ENCODE measurements around the gene OBSL1.

The OBSL1 gene

GRCh38 chr2:219548990-219549389, 22.3 kb downstream of the OBSL1 start:
- no peak for DNase-seq

- no peak for DNase-seq
These were observed 23.7 kb downstream of the OBSL1 start for GRCh38 chr2:219547621-219548020.

- DNase-seq, result no peak
These were observed 25.4 kb downstream of the OBSL1 start for GRCh38 chr2:219545943-219546352.

DNA sequence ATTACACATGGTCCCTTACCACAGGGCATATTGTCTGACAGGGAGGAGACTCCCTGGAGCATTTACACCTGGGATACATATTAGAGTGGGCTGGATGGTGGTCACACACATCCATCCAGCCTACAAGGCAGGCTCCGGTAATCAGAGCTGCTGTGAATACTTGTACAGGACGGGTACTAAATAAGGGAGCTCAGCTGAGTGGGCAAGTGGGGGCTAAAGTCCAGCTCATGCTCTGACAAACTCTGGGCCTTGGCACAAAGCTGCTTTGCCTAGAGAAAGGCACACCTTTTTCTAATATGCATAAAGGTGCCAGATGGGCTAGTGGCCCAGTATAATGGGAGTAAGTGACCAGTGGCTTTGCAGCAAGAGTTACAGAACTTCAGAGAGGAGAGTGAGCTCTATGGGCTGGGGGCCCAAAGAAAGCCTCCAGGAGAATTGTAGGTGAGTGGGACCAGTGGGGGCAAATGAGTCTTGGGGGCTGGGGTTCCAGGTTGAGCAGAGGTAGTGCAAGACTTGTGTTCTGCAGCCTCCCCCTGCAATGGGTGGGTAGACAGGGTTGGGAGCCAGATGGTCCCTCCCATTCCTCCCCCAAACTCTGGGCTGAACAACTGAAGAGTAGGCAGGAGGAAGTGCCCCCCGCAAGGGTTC, 25.9 kb downstream of the OBSL1 start:
- no peak for DNase-seq

GRCh38 chr2:219544567-219544966, 26.8 kb downstream of the OBSL1 start:
- DNase-seq, result no peak

GRCh38 chr2:219543596-219544358, 27.6 kb downstream of the OBSL1 start, which contains the start of the genes CHPF and TMEM198:
Gene CHPF, minus strand, starts transcription at chr2:219543809. Its CDS starts 271 bp downstream, at chr2:219543538.
Gene TMEM198, plus strand, starts transcription at chr2:219544028. Its CDS starts 700 bp downstream, at chr2:219544728.
- DNase-seq, result peak; percentile 96 to 97

DNA sequence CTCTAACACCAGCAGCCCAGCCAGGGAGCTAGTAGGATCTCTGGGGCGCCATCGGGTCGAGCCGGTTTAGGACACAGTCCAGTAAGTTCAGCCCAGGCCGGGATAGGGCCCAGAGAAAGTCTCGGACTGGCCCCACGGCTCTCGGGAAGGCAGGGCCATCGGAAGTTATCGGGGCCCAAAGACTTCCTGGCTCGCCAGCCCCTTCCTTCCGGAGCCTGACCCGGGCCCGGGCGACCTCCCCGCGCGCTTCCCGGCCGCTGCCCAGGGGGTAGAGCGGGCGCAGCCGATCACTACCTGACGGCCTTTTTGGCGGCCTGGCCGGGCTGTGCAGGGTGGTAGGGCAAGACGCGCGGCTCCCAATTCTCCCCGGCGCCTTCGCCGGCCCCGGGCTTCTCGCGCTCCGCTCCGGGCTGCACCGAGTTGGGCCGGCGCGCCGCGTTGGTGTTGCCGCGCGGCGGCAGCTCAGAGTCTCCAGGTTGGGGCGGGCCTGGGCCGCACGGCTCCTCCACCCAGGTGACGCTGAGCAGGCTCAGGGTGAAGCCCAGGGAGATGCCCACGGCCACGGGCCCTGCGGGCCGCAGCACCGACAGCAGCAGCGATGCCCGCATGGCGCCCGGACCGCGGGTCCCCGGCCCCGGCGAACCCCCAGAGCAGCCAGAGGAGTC, 28.3 kb downstream of the OBSL1 start:
- no peak for DNase-seq

DNA sequence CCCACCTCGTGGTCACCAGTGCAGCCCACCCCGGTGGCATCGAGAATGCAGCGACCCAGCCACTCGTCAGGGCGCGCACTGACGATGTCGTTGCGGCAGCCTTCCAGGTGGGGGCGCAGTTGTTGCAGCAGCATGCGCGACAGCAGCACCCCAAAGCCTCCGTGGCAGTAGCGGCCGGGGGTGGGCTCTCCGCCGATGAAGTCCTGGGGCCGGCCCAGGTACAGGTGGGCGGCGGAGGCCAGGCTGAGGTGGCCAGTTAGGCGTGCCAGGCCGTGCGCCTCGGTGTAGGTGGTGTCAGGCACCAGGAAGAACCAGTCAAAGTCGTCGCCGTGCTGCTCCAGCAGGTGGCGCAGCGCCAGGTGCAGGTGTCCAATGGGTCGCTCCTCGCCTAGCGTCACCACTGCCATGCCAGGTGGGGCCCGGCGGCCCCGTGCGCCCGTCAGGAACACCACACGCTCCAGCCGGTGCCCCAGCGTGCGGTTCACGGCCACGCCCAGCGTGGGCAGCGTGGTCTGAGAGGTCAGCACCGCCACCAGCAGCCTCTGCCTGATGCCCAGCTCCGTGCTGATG, 29.6 kb downstream of the OBSL1 start:
- DNase-seq, result peak; percentile 90 to 92

DNA sequence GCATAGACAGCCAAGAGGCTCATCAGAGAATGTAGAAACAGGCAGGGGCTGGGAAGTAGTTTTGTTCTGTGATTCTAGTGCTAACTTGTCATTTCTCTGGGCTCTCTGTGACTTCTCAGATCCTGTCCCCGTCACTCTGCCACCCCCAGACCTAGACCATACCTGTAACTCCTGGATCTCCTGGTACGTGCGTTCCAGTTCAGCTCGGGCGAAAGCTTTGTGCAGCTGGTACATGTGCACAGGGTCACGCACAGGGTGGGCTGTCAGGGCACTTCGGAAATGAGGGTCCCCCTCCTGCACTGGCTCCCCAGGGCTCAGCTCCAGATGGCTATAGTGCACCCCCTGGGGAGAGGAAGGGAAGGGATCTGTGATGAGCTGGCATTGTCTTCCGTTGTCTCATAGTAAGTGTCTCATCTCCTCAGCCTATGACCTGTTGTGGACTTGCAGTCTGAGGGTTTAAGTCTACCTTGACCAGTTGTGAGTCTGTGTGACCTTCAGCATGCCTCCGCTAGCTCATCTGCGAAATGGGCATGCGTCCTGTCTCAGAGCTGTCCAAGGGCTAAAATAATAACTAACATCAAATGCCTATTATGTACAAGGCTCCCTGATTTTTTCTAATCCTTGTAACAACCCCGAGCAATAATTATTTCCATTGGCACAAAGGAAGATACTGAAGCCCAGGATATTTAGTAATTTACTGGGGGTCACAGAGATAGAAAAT, 30.4 kb downstream of the OBSL1 start:
- DNase-seq, result no peak

- DNase-seq, result no peak
These were observed 31.2 kb downstream of the OBSL1 start for GRCh38 chr2:219539926-219540678.

GRCh38 chr2:219538956-219539788, 32.2 kb downstream of the OBSL1 start:
- DNase-seq, result no peak

GRCh38 chr2:219538504-219538951, 32.8 kb downstream of the OBSL1 start:
- DNase-seq, result no peak

DNA sequence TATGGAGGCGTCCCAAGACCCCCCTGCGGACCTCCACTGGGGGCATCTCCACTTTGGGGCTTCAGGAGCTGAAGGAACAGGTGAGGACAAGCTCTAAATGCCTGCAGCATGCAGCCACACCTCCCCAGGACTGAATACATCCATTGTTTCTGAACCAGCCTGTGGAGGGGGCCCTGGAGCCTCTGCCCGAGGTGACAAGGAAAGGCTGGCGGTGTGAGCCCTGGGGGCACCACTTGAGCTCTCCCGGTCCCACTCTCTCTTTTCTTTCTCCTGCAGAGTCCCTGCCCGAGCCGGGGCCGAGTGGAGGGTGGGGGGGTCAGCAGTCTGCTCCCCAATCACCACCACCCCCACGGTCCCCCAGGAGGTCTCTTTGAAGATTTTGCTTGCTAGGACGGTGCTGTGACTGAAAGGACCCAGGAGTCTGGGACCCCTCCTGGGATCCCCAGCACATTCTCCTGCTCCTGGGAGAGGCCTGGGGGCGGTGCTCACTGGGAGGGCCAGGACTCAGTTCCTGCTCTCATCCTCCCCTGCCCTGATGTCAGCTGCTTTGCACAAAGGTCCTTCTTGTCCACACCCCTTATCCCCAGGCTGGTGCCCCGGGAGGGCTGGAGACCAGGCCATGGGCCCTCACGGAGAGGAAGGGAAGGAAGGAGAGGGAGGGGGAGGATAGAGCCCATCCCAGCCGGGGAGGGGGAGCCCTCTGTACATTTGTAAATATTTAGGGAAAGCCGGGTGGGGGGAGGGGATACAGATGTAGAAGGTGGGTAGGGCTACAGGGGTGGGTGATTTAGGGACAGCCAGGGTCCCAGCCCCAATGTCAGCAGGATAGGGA, 33.5 kb downstream of the OBSL1 start:
- DNase-seq, result no peak

GRCh38 chr2:219536967-219537366, 34.4 kb downstream of the OBSL1 start:
- DNase-seq, result no peak

- DNase-seq, result no peak
These were observed 34.9 kb downstream of the OBSL1 start for GRCh38 chr2:219536425-219536824.

GRCh38 chr2:219533930-219534661, 37.2 kb downstream of the OBSL1 start:
- no peak for DNase-seq

DNA sequence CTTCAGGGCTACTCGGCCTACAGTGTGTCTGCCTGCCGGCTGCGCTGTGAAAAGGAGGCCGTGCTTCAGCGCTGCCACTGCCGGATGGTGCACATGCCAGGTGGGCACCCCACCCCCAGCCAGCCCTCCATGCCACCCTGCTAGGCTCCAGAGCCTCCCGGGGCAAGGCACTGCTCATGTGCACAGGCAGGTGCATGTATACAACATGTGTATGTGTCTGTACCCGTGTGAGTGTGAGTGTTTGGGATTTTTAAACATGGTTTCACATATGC, 39.0 kb downstream of the OBSL1 start:
- DNase-seq, result no peak

- no peak for DNase-seq
These were observed 39.5 kb downstream of the OBSL1 start for GRCh38 chr2:219531639-219532377.

Measured in activated CD4-positive, alpha-beta T cell treated with anti-CD3 and anti-CD28 coated beads, Interleukin-2, amount 50 U/mL, for 48 hours (primary cell).